IgD-negative memory B cell (primary cell): ENCODE data around the gene EID3. TPM values are rescaled to one million over a fixed set of nuclear protein-coding genes. Genes with fewer than 3 reads are reported as not detected.
"Not testable (repeated sequence)": the region's sequence is repeated elsewhere in the genome, so short reads cannot be mapped to it uniquely, and the experiment has no call there.

Source experiments
- H3K27ac Mint-ChIP-seq, 3 donors: one replicate each; pipeline ENCODE4 v1.8.0; 2020 to 2022; ENCODE audit warnings: mild to moderate bottlenecking in 3 of 3, mixed read lengths in 3 of 3, moderate library complexity in 1 of 3
- H3K27me3 Mint-ChIP-seq: one replicate; pipeline ENCODE4 v1.8.0; 2021; ENCODE audit warnings: mixed read lengths
- H3K36me3 Mint-ChIP-seq: one replicate; pipeline ENCODE4 v1.8.0; 2020; ENCODE audit warnings: mild to moderate bottlenecking, mixed read lengths
- H3K4me1 Mint-ChIP-seq, 3 donors: one replicate each; pipeline ENCODE4 v1.8.0; 2020 to 2022; ENCODE audit warnings: mixed read lengths in 3 of 3, mild to moderate bottlenecking in 1 of 3
- H3K4me3 Mint-ChIP-seq, 4 donors: one replicate each; pipeline ENCODE4 v1.8.0; 2020 to 2022; ENCODE audit warnings: mild to moderate bottlenecking in 4 of 4, mixed read lengths in 4 of 4, moderate library complexity in 3 of 4
- H3K9me3 Mint-ChIP-seq, 3 donors: one replicate each; pipeline ENCODE4 v1.8.0; 2020 to 2021; ENCODE audit warnings: mixed read lengths in 3 of 3, mild to moderate bottlenecking in 1 of 3
- polyA plus RNA-seq: library from polyadenylated mRNA; unstranded; fragments of 300-500 nt; fragmentation: Illumina TruSeq; gene quantifications from one replicate; pipeline ENCODE4 v1.2.3, GENCODE V29; 2021

The EID3 gene
- polyA plus RNA-seq: 4.9 TPM

DNA sequence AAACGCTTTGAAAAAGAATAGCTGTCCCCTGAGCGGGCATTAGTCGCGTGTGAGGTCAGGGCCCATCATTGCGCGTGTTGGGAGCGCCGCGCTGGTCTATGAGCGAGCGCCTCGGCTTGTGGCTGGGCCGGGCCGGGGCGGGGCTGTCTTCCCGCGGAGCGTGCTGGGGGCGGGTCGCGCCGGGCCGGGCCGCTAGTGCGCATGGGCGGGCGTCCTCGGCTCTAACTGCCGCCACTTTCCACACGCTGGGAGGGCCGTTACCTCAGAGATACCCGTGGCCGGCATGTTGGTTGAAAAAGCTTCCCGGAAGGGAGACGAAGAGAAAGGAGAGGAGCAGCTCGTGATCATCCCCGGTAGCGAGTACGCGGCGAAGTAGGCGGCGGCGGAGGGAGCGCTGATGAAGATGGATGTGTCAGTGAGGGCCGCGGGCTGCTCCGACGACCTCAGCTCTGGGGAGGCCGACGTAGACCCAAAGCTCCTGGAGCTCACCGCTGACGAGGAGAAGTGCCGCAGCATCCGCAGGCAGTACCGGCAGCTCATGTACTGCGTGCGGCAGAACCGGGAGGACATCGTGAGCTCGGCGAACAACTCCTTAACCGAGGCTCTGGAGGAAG, at the start of gene EID3:
EID3 (plus strand) TSS at position 202 of the 614 bp plus-strand sequence; CDS start at position 398, 196 bp downstream.
- Mint-ChIP-seq H3K9me3 (no peaks in the 10 kb centered on the region), H3K36me3 (peaks cover 4% of the 10 kb centered on the region)

DNA sequence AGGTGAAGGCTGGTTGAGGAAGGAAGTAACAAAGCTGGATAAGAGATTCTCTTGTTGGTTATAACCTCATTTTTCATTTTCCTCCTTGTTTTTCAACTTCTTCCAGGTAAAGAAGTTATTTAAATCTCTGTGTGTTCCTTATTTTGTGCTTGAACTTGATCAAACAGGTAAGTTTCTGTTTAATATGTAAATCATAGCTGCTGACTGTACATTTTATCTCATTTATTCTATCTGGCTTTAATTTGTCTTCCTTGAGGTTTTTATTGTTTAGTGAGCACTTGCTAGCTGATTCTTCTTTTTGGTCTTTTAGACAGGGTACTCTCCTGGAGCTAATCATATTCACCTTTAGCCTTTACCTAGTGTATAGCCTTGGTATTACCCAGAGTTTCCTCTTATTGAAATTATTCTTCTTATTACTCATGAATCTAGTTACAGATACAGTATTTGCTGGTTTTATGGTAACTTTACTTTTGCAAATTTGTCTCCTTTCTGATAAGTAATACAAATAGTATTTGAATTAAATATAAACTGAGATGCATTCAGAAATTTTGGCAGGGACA, 45.5 kb upstream of the EID3 start:
- peaks cover 6% of the 10 kb centered on the region for H3K36me3 Mint-ChIP-seq
- H3K27ac Mint-ChIP-seq: no peak overlapping the region
- H3K4me1 Mint-ChIP-seq: peaks cover 0 to 4% (median 3%) of the 10 kb centered on the region in 3 donors
- H3K4me3 Mint-ChIP-seq: no peak overlapping the region
- H3K27me3 Mint-ChIP-seq: peaks cover 10% of the 10 kb centered on the region
- peaks cover 0 to 1% (median 0%) of the 10 kb centered on the region in 3 donors for H3K9me3 Mint-ChIP-seq

More for the DNA sequence above, at the start of gene EID3:
- Mint-ChIP-seq H3K27me3 (no peaks in the 10 kb centered on the region), H3K4me1 (peaks cover 35 to 44% (median 43%) of the 10 kb centered on the region in 3 donors), H3K4me3 (peak within 1 kb of the TSS; percentile 89 to 97 (median 96)), H3K27ac (peak within 1 kb of the TSS; percentile 93 to 95 (median 94))

DNA sequence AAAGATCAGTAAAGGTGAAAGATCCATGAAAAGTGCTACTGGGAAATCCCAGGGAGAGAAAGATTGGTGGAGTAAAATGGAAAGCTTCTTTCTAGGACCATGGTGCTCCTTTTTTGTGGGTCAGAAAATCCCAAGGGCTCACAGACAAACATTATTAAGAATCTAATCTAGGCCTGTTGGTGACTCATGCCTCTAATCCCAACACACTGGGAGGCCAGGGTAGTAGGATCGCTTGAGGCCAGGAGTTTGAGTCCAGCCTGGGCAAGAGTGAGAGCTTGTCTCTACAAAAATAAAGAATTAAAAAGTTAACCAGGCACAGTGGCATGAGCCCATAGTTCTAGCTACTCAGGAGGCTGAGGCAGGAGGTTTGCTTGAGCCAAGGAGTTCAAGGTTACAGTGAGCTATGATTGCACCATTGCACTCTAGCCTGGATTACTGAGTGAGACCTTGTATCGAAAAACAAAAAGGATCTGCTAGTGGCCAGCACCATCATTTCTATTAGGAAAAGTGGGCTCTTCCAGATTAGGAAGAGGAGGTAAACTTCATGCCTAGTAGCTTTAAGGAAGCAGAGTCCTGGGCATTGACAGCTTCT, 45.0 kb upstream of the EID3 start:
- Mint-ChIP-seq H3K27me3 (peaks cover 10% of the 10 kb centered on the region), H3K4me3 (no peak overlapping the region), H3K36me3 (peaks cover 6% of the 10 kb centered on the region), H3K27ac (no peak overlapping the region), H3K9me3 (no peaks in the 10 kb centered on the region), H3K4me1 (peaks cover 0 to 3% (median 2%) of the 10 kb centered on the region in 3 donors)

DNA sequence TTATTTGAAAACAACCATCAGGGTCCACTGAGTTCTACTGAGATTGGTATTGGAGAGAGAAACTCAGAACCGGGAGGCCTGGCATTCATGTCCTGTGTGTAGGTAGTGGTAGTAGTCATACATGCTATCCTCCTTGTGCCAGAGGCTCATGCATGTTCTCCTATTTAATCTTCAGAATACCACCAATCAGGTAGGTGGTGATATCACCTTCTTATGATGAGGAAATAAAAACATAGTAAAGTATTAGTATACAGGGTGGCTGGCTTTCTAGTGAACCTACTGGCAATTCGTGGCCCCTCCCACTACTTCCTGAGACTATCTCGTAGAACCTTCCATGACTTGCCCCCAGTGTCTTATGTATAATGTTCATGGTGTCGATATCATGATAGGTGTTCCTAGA, 40.5 kb upstream of the EID3 start:
- Mint-ChIP-seq H3K36me3 (peaks cover 3% of the 10 kb centered on the region), H3K4me3 (no peak overlapping the region), H3K4me1 (no peaks in the 10 kb centered on the region), H3K27ac (no peak overlapping the region), H3K27me3 (peaks cover 9% of the 10 kb centered on the region), H3K9me3 (peaks cover 0 to 3% (median 0%) of the 10 kb centered on the region in 3 donors)

DNA sequence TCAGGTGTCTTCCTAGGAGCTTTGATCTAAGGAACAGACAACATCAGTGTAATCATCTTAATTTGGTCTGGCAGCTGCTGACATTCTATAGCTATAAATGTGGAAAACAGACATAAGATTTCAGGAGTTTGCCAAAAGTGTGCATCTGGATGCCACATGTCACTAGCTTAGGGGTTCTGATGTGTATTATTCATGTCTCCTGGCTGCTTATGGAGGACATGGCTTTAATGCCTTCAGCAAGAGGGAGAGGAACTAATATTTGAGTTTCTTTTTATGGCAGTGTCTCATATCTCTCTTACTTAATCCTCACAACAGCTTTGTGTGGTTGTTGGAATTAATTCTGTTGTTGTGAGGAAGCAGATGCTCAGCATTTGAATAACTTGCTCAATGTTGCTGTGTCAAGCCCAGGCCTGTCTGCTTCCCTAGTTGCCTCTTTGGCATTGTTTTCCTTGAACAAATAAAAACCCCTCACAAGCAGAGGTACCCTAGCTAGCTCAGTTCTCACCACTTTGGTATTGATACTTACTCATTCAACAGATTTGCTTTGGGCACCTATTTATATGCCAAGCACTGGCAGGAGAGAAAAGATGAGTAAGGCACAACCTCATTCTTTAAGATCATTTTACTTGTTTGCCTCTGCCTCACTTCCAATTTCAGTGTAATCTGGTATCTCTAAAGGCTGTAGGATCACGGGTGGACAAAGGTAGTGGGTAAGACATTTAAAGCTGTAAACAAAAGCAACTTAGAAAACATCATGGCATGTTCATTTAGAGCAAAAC, 39.8 kb upstream of the EID3 start:
- H3K4me3 Mint-ChIP-seq: no peak overlapping the region

DNA sequence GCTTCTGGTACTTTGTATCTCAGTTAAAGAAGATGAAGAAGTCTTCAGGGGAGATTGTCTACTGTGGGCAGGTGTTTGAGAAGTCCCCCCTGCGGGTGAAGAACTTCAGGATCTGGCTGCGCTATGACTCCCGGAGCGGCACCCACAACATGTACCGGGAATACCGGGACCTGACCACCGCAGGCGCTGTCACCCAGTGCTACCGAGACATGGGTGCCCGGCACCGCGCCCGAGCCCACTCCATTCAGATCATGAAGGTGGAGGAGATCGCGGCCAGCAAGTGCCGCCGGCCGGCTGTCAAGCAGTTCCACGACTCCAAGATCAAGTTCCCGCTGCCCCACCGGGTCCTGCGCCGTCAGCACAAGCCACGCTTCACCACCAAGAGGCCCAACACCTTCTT, 38.1 kb upstream of the EID3 start:
- not testable (repeated sequence) for H3K27ac Mint-ChIP-seq

More for the DNA sequence above, 39.8 kb upstream of the EID3 start:
- Mint-ChIP-seq H3K9me3 (peaks cover 0 to 3% (median 0%) of the 10 kb centered on the region in 3 donors), H3K36me3 (peaks cover 3% of the 10 kb centered on the region), H3K27ac (peak overlapping the region in 1 of 3 donors; percentile 14), H3K4me1 (no peaks in the 10 kb centered on the region), H3K27me3 (peaks cover 9% of the 10 kb centered on the region)

DNA sequence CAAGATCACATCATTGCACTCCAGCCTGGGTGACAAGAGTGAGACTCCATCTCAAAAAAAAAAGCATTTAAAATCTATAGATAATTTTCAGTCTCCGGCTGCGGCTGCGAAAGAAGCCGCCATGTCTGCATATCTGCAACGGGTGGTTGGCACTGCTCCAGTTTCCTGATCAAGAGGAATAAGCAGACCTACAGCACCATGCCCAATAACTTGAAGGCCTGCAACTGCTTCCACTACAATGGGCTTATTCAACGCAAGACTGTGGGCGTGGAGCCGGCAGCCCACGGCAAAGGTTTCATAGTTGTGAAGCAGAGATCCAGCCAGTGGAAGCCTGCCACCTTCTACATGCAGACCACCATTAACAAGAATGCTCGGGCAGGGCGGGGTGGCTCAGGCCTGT, 30.6 kb upstream of the EID3 start:
- no peak overlapping the region for H3K27ac Mint-ChIP-seq
- no peaks in the 10 kb centered on the region for H3K36me3 Mint-ChIP-seq
- H3K27me3 Mint-ChIP-seq: peaks cover 2% of the 10 kb centered on the region
- peaks cover 5 to 14% (median 13%) of the 10 kb centered on the region in 3 donors for H3K4me1 Mint-ChIP-seq
- no peak overlapping the region for H3K4me3 Mint-ChIP-seq
- no peaks in the 10 kb centered on the region for H3K9me3 Mint-ChIP-seq

More for the DNA sequence above, 38.1 kb upstream of the EID3 start:
- H3K27me3 Mint-ChIP-seq, H3K4me3 Mint-ChIP-seq, H3K36me3 Mint-ChIP-seq, H3K4me1 Mint-ChIP-seq, H3K9me3 Mint-ChIP-seq: not testable (repeated sequence)

DNA sequence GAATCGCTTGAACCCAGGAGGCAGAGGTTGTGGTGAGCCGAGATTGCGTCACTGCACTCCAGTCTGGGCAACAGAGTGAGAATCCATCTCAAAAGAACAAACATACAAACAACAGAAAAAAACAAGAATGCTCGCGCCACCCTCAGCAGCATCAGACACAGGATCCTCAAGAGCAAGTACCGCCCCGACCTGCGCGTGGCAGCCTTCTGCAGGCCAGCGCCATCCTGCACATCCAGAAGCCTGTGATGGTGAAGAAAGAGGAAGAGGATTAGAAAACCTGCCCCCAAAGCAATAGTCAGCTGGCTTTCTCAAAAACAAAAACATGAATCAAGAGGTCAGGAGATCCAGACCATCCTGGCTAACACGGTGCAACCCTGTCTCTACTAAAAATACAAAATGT, 30.0 kb upstream of the EID3 start:
- no peaks in the 10 kb centered on the region for H3K36me3 Mint-ChIP-seq
- no peak overlapping the region for H3K4me3 Mint-ChIP-seq
- H3K27me3 Mint-ChIP-seq: peaks cover 2% of the 10 kb centered on the region
- no peak overlapping the region for H3K27ac Mint-ChIP-seq
- H3K9me3 Mint-ChIP-seq: no peaks in the 10 kb centered on the region
- peaks cover 5 to 14% (median 13%) of the 10 kb centered on the region in 3 donors for H3K4me1 Mint-ChIP-seq

DNA sequence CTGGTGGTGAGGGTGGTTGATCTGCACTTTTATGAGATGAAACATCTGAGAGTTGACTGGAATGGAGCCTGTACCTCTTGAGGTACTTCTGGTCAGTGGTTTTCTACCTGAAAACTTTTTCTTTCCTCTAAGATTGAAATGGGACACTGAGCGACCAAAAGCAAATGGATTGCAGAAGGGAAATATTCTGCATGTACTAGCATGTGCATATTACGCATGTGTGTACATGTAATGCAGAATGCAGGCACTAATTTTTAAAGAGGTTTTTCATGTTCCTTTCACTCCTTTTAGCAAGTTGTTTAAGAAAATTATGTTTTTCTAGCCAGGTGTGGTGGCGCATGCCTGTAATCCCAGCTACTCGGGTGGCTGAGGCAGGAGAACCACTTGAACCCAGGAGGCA, 28.7 kb upstream of the EID3 start:
- no peaks in the 10 kb centered on the region for H3K36me3 Mint-ChIP-seq
- no peak overlapping the region for H3K4me3 Mint-ChIP-seq
- H3K27me3 Mint-ChIP-seq: peaks cover 2% of the 10 kb centered on the region
- peak overlapping the region in 1 of 3 donors; percentile 76 for H3K27ac Mint-ChIP-seq
- no peaks in the 10 kb centered on the region for H3K9me3 Mint-ChIP-seq
- H3K4me1 Mint-ChIP-seq: peaks cover 5 to 14% (median 13%) of the 10 kb centered on the region in 3 donors

DNA sequence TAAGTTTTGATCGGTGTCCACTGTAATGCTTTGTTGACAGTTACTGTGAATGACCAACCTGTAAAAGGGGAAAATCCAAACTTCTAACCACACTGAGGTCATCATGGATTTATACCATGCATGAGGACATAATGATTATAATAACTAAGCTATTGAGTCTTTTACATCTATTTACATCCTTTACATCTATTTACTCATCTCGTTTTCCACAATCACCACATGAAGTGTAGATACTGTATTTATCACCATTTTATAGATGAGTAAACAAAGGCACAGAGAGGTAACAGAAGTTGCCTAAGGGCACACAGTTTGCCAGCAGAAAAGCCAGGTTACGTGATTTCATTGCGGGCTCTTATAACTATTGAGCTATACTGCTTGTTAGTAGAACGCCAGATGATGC, 27.9 kb upstream of the EID3 start:
- peak overlapping the region in 3 of 4 donors; percentile 82 to 96 (median 94) for H3K4me3 Mint-ChIP-seq
- H3K27ac Mint-ChIP-seq: no peak overlapping the region
- peaks cover 5 to 14% (median 13%) of the 10 kb centered on the region in 3 donors for H3K4me1 Mint-ChIP-seq
- H3K36me3 Mint-ChIP-seq: peaks cover 5% of the 10 kb centered on the region
- H3K9me3 Mint-ChIP-seq: no peaks in the 10 kb centered on the region
- H3K27me3 Mint-ChIP-seq: no peaks in the 10 kb centered on the region

DNA sequence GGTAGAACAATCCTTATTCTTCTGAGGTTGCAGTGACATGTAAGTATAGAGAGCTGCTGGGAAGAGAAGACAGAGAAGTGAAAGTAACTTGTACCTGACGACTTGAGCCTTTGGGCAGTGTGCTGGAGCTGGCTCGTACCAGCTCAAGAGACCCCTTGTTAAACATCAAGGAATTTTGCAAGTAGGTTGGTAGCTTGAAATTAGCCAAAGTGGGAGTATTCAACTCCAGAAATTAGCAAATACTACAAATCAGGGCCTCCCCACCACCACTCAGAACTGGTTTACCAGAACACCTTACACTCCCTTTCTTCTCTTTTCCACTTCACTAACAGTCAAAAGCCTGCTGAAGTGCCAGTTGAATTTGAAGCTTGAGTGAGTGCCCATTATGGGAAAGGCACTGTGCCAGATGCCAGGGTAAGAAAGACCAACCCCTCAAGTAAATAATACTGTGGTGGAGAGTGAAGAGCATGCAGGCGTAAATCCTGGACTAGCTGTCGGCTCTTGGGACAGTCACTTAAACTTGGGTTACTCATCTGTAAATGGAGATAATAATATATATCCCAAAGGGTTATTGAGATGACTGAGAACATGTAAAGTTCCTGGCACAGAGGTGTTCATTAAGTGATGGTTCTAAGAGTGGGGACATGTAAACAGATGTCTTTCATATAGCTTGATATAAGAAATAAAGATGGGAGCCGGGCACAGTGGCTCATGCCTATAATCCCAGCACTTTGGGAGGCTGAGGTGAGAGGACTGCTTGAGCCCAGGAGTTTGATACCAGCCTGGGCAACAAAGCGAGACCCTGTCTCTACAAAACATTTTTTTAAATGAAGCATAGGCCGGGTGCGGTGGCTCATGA, 27.0 kb upstream of the EID3 start:
- H3K36me3 Mint-ChIP-seq: peaks cover 5% of the 10 kb centered on the region
- peak overlapping the region in 1 of 3 donors; percentile 92 for H3K27ac Mint-ChIP-seq
- H3K4me3 Mint-ChIP-seq: peak overlapping the region; percentile 54 to 96 (median 88)
- no peaks in the 10 kb centered on the region for H3K9me3 Mint-ChIP-seq
- H3K27me3 Mint-ChIP-seq: no peaks in the 10 kb centered on the region
- H3K4me1 Mint-ChIP-seq: peaks cover 5 to 14% (median 13%) of the 10 kb centered on the region in 3 donors

DNA sequence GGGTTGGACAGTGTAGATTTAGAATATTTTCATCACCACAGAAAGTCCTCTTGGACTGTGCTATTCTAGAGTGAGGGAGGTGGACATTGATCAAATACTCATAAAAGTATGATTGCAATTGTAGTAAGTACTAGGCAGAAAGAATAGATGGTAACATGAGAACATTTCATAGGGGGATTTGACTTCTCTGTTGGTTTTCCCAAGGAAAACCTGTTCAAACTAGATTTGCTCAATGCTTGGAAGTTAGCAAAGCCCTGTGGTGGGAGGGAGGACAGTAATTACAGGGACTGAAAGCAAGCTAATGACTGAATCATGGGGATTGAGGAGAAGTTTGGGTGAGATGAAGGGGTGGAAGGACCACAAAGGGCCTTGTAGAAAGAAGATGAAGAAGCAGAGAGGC, 24.4 kb upstream of the EID3 start:
- H3K4me3 Mint-ChIP-seq: no peak overlapping the region
- no peaks in the 10 kb centered on the region for H3K9me3 Mint-ChIP-seq
- H3K4me1 Mint-ChIP-seq: peaks cover 5 to 10% (median 10%) of the 10 kb centered on the region in 3 donors
- no peaks in the 10 kb centered on the region for H3K27me3 Mint-ChIP-seq
- H3K27ac Mint-ChIP-seq: no peak overlapping the region
- H3K36me3 Mint-ChIP-seq: peaks cover 5% of the 10 kb centered on the region

DNA sequence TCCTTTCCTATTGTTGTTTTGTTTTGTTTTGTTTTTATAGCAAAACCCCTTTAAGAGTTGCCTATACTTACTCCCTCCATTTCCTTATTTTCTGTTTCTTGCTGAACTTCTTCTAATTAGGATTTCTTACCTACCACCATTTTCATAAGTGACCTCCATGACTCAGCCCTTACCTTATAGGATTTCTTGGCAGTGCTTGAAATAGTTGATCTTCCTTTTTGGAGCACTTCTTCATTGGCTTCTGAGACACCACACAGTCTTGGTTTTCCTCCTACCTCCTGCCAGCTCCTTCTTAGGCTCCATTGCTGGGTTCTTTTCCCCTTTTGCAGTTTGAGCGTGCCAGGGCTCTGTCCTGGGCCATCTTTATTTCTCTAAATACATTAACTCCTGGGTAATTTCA, 23.4 kb upstream of the EID3 start:
- H3K27me3 Mint-ChIP-seq: no peaks in the 10 kb centered on the region

DNA sequence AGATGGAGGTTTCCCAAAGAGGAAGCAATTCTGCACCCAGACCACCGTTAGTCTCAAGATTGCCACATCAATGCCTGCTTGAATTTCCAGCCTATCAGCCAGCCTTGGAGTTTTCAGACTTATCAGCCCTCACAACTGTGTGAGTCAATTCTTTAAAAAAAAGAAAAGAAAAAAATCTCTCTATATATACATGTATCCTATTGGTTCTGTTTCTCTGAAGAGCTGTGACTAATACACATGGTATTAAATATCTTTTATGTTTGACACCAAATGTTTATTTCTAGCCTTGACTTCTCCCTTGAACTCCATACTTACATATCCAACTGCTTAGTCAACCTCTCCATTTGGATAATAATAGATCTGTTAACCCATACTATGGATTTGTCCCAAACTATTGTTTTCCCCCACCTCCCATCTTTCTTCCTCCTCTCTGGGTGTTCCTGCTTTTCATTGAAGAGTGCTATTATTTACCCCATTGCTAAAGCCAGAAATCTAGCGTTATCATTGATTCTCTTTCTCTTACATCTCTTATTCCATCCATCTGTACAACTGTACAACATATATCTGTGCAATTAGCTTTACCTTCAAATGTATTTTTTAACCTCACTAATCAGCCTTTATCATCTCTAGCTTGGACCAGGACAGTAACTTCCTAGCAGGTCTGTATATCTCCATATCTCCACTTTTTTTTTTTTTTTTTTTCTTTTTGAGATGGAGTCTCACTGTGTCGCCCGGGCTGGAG, 22.7 kb upstream of the EID3 start:
- Mint-ChIP-seq H3K27me3 (no peaks in the 10 kb centered on the region), H3K4me3 (no peak overlapping the region), H3K36me3 (peaks cover 5% of the 10 kb centered on the region), H3K9me3 (no peaks in the 10 kb centered on the region), H3K4me1 (peaks cover 5 to 9% (median 8%) of the 10 kb centered on the region in 3 donors), H3K27ac (no peak overlapping the region)

More for the DNA sequence above, 23.4 kb upstream of the EID3 start:
- Mint-ChIP-seq H3K9me3 (no peaks in the 10 kb centered on the region), H3K4me1 (peaks cover 5 to 10% (median 10%) of the 10 kb centered on the region in 3 donors), H3K4me3 (no peak overlapping the region), H3K27ac (peak overlapping the region in 1 of 3 donors; percentile 6), H3K36me3 (peaks cover 5% of the 10 kb centered on the region)
